GM19035 (cell line): ENCODE data around the gene FAM184A.
"Not testable (repeated sequence)": the region's sequence is repeated elsewhere in the genome, so short reads cannot be mapped to it uniquely, and the experiment has no call there.

Experiments
- ATAC-seq: cut with Tn5 transposase; IDR thresholded peaks from one replicate; pipeline ENCODE4 v1.9.1; 2021; ENCODE audit not compliant: unreplicated experiment

The FAM184A gene, protein sequence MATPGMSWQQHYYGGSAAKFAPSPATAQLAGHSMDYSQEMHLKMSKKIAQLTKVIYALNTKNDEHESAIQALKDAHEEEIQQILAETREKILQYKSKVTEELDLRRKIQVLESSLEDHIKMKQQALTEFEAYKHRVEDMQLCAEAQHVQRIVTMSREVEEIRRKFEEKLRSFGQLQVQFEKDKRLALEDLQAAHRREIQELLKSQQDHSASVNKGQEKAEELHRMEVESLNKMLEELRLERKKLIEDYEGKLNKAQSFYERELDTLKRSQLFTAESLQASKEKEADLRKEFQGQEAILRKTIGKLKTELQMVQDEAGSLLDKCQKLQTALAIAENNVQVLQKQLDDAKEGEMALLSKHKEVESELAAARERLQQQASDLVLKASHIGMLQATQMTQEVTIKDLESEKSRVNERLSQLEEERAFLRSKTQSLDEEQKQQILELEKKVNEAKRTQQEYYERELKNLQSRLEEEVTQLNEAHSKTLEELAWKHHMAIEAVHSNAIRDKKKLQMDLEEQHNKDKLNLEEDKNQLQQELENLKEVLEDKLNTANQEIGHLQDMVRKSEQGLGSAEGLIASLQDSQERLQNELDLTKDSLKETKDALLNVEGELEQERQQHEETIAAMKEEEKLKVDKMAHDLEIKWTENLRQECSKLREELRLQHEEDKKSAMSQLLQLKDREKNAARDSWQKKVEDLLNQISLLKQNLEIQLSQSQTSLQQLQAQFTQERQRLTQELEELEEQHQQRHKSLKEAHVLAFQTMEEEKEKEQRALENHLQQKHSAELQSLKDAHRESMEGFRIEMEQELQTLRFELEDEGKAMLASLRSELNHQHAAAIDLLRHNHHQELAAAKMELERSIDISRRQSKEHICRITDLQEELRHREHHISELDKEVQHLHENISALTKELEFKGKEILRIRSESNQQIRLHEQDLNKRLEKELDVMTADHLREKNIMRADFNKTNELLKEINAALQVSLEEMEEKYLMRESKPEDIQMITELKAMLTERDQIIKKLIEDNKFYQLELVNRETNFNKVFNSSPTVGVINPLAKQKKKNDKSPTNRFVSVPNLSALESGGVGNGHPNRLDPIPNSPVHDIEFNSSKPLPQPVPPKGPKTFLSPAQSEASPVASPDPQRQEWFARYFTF

DNA sequence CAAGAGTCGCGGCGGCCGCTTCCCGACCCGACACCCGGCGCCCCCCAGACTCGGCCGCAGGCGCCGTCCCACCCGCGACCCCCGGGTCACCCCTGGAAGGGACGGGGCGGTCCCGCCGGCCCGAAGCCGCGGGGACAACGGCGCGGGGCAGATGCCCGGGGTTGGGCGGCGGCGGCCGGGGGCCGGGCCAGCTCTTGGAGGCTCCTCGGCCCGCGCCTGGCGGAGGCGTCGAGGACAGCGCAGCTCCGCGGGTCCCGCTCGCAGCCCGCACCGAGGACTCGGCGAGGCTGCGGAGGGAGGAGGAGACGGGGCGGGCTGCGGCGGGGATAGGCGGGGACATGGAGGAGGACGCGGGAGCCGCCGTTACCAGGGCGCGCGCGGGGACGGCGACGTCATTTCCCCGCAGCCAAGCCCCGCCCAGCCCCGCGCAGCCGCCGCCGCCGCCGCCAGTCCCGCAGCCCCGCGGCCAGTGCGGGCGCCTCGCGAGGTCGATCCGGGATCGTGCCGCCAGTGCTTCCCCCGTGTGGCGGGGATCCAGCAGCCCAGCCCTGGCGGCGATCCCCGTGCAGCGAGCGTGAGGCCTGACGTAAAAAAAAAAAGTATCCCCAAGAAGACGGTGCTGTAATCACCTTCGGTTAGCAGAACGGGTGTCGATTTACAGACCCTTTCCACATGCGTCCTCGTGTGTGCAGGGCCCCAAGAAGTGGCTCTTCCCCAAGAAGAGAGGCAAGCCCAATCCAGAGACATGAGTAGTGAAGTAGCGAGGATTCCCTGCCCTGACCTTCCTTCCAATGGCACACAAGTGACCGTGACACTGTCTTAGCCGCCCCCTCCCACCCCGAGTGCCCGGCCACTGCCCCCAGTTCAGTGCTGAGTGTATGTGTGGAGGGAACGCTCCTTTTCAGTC is at the start of gene FAM184A:
Gene FAM184A (minus strand): TSS at position 289 of the 907 bp plus-strand sequence. CDS start 365 bp downstream, outside the sequence.
- peak; percentile 73 for ATAC-seq

DNA sequence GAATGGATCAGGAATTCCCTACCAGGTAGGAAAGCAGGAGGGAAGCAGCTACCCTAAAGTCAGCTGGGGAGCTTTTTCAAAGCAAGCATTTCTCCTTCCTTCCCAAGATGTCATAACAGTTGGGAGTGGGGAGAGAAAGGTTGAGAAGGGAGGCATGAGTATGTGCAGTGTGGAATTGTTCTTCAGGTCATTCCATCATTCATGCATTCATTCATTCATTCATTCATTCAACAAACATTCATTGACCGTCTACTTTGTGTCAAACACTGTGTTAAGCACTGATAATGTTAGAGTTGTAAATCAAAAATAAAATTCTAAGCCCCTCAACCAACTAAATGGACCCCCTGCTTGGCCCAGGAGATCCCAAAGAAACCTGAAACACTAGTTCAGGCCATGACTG is 49.2 kb upstream of the FAM184A start:
- no peak for ATAC-seq

DNA sequence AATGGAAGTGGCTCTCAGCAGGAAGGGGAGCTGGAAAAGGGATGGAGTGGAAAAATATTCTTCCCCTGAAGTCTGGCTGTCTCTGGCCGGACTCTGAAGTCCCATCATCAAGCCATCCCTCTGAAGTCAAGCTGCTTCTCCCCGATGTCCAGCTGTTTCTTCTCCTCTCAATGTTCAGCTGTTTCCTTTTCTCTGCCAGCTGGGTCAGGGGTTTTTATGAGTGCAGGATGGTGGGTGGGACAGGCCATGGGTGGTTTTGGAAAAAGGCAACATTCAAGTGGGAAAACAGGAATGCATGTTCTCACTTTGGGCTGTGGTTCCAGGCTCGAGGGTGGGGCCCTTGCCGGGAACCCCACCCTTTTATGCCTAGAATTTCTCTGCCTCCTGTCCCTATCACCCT is 48.4 kb upstream of the FAM184A start:
- ATAC-seq = no peak

DNA sequence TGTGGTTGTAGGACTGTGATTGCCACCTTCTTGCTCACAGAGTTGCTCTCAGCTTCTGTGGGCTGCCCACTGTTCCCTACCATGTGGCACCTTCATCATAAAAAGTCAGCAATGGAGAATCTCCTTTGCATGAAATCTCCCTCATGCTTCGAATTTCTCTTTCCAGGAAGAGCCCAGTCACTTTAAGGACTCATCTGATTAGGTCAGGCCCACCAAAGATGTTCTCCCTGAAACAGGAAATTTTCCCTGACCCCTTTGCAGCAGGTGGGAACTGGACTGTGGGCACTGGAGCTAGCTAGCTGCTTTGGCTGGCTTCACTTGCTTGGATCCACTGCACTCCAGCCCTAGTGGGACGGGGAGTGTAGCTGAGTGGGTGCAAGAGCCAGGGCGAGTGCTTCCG is 47.7 kb upstream of the FAM184A start:
- no peak for ATAC-seq

DNA sequence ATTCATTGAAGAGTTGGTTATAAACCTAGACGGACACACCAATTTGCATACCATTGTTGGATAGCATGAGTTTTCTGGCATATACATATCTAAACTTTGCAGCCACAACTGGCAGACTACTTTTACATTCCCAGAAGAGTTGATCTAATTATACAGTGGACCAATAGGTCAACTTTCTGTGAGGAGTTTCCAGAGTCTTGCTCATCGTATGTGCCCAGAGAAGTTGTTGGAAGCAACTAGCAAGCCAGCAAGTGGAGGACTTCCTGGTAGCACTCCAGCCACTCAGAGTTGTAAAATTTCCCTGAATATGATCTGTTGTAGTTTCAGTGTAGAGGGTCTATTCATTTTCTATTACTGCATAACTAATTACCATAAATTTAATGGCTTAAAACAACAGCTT is 47.1 kb upstream of the FAM184A start:
- ATAC-seq = no peak

DNA sequence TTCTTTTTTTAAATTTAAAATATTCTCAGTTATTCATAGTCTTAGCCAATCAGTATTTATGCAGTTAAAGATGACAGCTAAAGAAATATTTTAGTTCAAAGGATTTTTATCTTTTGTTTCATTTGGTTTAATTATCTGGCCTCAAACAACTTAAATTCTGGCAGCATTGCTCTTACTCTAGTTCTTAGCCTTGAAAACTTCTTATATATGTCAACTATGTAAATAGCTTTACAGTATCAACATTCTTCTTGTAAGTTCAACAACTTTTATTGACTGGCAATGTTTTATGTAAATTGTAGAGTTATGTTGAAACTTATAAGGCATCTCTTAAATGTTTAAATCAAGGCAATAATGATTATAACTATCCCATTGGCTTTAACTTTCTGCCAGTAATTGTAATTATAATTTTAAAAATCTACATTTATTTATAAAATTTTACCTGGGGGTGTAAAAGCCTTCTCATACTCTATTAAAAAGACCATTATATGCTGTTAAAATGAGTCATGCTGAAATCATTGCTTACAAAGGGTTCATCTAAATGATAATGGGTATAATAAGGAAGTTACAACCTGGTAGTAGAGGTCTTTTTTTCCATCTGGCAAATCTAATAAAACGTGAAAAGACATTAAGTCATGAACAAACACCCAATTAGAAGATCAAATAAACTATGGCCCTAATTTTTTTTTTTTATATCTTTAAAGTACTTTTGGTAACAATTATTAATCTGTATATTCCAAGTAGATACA is 45.8 kb upstream of the FAM184A start:
- no peak for ATAC-seq

DNA sequence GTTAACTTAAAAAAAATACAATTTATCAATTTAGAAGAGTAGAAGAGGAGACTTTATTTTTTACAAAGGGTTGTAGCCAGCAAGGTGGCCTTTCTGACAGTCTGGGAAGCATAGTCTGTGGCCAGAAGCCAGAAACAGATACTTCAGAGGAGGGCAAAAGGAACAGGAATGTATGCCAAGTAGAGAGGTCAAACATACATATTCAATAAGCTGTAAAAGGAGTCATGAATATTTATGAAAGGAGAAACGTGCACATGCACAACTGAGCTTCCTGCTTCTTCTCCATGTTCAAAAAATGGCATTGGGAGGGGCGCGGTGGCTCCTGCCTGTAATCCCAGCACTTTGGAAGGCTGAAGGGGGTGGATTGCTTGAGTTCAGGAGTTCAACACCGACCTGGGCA is 43.9 kb upstream of the FAM184A start:
- no peak for ATAC-seq

DNA sequence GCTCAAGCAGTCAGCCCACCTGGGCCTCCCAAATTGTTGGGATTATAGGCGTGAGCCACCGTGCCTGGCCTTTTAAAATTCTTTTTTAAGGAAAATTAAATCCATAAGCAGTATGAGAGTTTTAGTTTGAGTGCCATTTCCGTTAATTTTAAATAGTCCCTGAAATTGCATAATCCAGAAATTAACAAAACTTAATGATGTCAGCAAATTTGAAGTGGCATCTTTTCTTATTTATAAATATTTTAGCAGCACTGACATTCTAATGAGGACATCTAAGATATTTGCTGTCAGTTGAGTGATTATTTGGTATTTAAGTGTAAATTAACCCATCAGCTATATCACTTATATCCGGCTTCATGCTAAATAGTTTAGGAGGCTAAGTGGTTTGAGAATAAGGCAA is 42.9 kb upstream of the FAM184A start:
- no peak for ATAC-seq

DNA sequence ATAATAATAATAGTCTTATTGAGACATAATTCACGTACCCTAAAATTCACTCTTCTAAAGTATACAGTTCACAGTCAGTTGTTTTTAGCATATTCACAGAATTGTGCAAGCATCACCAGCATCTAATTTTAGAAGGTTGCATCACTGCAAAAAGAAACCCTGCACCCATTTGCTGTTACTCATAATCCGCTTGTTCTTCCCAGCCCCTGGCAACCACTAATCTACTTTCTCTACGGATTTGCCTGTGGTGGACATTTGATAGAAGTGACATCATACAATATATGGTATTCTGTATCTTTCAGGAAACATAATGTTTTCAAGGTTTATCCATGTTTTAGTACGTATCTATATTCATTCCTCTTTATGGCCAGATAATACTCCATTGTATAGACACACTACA is 41.5 kb upstream of the FAM184A start:
- ATAC-seq = no peak

DNA sequence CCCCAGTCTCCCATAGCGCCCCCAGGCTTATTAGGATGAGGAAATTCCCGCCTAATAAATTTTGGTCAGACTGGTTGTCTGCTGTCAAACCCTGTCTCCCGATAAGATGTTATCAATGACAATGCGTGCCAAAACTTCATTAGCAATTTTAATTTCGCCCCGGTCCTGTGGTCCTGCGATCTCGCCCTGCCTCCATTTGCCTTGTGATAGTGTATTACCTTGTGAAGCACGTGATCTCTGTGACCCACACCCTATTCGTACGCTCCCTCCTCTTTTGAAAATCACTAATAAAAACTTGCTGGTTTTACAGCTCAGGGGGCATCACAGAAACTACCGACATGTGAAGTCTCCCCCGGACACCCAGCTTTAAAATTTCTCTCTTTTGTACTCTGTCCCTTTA is 40.6 kb upstream of the FAM184A start:
- not testable (repeated sequence) for ATAC-seq

DNA sequence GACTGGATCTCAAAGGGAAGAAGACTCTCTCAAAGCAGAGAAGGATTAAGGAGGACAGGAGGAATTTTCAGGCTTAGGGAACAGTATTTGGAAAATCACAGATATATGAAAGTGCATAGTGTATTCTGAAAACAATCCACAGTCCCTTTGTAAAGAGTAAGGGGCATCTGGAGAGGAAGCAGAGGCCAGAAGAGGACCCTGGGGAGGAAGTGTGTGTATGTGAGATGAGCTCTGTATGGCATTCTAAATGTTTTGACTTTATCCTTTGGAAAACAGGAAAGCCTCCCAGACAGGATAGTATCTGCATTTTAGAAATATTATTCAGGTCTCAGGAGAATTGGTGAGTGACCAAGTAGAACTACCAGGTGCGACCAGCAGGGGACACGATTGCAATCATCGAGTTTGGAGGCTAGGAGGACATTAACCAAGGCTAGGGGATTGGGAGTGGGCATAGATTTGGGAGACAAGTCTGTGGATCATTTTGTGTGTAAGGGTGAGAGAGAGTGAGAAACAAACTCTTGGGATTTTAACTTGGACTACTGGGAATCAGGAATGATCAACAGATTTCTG is 38.3 kb upstream of the FAM184A start:
- ATAC-seq = no peak

DNA sequence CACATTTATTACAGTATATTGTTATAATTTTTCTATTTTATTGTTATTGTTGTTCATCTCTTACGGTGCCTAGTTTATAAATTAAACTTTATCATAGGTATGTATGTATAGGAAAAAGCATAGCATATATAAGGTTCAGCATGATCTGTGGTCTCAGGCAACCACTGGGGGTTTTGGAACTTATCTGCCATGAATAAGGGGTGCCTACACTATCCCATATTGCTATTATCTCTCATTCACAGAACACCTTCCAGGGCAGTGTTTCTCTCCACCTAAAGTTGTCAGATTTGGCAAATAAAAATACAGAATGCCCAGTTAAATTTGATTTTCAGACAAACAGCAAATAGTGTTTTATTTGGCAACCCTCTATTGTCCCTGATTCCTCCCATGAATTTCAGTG is 35.5 kb upstream of the FAM184A start:
- ATAC-seq = no peak

DNA sequence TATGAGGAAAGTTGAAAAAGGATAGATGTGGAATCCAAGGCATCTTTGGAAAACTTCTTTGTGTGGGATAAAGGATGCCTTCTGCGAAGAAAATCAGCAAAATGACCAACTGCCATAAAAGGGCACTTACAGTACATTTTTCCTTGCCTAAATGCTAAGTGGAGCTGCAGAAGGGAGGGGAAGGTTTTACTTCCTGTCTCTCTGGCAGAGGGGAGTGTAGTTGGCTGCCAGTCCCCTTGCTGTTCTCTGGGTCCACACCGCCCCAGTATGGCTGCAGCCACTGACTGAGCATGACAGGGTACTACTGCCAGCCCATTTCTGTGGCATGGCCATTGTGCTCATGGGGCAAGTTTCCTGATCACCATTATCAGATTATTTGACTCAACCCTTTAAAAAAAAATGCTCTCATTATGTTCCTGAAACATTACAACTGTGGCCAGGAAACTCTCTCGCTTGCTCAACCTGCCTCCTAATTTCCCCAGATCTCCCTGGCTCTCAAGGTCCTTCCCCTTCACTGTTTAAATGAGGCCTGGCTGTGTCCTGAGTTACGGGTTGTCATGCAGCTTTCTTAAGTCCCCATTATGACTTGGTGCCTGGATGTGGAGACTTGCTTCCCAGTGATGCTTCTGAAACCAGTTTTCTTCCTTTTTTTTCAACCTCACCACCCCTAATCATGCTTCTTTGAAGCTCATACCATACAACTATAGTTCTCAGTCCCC is 34.5 kb upstream of the FAM184A start:
- no peak for ATAC-seq

DNA sequence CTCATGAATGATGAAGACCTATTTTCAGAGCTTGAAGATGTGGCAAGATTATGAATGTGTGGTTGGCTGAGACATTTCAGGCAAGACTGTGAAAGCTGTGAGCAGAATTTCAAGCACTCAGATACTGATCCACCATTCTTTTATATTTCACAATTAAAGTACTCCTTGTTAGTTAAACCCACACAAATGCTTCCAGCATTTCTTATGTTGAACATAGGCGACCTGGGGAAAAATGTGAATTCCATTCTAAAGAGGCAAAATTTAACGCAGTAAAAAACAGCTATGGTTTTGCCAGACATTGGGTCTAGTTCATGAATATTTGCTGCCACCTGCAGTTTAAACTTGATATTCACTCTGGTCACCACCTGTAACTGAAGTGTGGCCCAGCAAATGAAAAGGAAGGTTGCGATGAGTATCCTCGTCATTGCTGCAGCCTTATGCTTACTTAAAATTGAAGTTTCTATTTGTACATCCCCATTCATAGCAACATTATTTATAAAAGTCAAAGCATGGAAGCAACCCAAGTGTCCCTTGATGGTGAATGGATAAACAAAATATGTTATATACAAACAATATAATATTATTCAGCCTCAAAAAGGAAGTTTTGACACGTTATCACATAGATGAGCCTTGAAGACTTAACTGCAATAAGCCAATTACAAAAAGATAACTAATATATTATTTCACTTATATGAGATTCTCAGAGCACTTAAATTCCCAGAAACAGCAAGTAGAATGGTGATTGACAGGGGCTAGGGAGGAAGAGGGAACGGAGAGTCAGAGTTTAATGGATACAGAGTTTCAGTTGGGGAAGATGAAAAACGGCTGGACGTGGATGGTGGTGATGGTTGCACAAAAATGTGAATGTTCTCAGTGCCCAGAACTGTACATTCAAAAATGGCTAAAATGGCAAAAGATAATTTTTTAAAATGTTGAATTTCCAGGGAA is 32.4 kb upstream of the FAM184A start:
- peak; percentile 91 for ATAC-seq

DNA sequence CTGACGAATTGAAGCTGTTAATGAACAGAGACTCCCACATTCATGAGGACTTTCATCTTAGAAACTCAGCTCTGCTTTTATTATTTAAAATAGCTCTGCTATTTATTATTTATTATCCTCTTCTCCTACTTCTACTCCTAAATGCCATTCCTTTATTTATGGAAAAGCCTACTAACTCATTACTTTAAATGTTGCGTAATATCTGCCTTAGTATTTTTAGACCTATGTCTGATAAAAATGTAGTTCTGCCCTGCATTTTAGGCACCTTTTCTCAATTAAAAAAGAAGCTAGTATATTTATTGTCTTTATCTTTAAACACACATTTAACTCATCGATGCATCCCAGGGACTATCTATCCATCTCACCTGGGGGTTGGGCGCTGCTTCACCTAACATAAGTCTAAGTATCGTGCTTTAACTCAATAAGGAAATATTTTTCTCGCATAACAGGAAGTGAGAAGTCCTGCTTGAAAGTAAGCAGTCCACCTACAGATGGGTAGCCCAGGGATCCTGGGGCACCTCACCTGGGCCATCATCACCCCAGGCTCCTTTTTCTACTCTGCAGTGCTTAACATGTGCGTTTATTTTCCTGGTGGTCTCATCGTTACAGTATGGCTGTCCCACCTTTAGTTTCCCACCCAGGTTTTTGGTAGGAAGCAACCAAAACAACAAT is 31.3 kb upstream of the FAM184A start:
- ATAC-seq = no peak

DNA sequence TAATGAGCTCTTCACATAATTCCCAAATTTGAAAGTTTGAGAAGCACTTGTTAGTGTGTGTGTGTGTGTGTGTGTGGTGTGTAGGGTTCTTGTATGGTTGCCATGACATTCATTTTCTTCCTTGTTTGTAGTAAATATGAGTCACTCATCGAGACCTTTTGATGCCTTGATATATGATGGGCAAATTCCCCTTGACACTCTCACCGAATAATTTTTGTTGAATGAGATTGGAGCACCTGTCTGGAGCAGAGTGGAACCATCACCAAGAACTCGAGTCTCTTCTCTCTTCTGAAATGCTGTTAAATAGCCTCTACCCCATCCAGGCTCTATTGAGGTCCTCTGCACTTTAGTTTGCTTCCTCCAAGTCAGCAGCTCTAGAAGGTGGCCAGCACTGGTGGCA is 29.6 kb upstream of the FAM184A start:
- ATAC-seq = no peak

DNA sequence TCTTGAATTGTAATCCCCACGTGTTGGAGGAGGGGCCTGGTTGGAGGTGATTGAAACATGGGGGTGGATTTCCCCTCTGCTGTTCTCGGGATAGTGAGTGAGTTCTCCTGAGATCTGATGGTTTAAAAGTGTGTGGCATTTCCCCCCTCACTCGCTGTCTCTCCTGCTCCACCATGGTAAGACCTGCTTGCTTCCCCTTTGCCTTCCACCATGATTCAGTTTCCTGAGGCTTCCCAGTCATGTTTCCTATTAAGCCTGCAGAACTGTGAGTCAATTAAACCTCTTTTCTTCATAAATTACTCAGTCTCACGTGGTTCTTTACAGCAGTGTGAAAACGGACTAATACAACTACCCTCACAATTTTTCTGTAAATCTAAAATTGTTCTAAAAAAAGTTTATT is 26.8 kb upstream of the FAM184A start:
- ATAC-seq = no peak
